ENCODE results near the gene SEPTIN5. TPM values are rescaled to one million over a fixed set of nuclear protein-coding genes. Genes with fewer than 3 reads are reported as not detected.

SEPTIN5 gene
- total and polyA plus RNA-seq, 2 donors from 2014 or later, result 10.4 to 13.0 TPM

DNA sequence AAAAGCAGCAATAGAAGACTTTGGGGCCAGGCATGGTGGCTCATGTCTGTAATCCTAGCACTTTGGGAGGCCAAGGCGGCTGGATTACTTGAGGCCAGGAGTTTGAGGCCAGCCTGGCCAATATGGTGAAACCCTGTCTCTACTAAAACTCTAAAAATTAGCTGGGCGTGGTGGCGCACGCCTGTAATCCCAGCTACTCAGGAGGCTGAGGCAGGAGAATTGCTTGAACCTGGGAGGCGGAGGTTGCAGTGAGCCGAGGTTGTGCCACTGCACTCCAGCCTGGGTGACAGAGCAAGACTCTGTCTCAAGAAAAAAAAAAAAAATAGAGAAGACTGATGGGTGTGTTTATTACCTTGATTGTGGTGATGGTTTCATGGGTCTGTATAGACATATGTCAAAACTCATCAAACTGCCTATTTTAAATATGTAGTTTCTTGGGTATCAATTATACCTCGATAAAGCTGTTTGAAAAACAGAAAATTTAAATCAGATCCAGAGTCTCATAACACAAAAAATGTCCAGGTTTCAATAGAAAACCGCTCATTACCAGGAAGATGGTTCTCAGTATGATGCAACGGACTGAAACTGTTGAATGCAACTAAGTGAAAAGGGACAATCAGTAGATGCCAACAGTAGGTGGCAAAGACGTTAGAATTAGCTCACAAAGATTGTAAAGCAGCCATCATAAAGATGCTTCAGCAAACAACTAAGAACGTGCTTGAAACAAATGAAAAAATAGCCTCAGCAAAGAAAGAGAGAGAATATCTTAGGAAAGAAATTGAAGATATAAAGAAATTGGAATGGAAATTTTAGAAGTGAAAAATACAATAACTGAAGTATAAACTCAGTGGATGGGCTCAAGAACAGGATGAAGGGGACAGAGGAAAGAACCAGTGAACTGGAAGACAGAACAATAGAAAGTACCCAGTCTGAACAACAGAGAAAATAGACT is 33.1 kb upstream of the SEPTIN5 start:
- no peaks in the 10 kb centered on the region for H3K9me3 ChIP-seq (ENCODE audit: control insufficient read depth in 2 of 3, insufficient read depth in 1 of 3, low read length in 3 of 3)
- no peak overlapping the region for H3K9ac ChIP-seq (ENCODE audit: low read length in 3 of 3)
- H3K4me1 ChIP-seq (ENCODE audit: control insufficient read depth in 2 of 3, insufficient read depth in 2 of 3, low read depth in 1 of 3, low read length in 3 of 3), result no peaks in the 10 kb centered on the region
- H3K27ac ChIP-seq (ENCODE audit: low read depth in 2 of 2, low read length in 2 of 2), result no peak overlapping the region
- DNase-seq (no peak), FAIRE-seq (no peak)
- intact Hi-C loops (cut with DNase I), result no loop called here
- TF ChIP-seq, protein P1, sequence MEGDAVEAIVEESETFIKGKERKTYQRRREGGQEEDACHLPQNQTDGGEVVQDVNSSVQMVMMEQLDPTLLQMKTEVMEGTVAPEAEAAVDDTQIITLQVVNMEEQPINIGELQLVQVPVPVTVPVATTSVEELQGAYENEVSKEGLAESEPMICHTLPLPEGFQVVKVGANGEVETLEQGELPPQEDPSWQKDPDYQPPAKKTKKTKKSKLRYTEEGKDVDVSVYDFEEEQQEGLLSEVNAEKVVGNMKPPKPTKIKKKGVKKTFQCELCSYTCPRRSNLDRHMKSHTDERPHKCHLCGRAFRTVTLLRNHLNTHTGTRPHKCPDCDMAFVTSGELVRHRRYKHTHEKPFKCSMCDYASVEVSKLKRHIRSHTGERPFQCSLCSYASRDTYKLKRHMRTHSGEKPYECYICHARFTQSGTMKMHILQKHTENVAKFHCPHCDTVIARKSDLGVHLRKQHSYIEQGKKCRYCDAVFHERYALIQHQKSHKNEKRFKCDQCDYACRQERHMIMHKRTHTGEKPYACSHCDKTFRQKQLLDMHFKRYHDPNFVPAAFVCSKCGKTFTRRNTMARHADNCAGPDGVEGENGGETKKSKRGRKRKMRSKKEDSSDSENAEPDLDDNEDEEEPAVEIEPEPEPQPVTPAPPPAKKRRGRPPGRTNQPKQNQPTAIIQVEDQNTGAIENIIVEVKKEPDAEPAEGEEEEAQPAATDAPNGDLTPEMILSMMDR (IDR thresholded peaks at IDR 0.05; ENCODE audit: borderline replicate concordance, extremely low read depth, insufficient read depth), result no peak
- no peak overlapping the region for H3K4me3 ChIP-seq (ENCODE audit: low read length in 3 of 3)
- H3K36me3 ChIP-seq (ENCODE audit: control insufficient read depth in 2 of 3, insufficient read depth in 3 of 3, low read length in 3 of 3), result no peaks in the 10 kb centered on the region
- no peaks in the 10 kb centered on the region for H3K27me3 ChIP-seq (ENCODE audit: control insufficient read depth, insufficient read depth, low read length)

DNA sequence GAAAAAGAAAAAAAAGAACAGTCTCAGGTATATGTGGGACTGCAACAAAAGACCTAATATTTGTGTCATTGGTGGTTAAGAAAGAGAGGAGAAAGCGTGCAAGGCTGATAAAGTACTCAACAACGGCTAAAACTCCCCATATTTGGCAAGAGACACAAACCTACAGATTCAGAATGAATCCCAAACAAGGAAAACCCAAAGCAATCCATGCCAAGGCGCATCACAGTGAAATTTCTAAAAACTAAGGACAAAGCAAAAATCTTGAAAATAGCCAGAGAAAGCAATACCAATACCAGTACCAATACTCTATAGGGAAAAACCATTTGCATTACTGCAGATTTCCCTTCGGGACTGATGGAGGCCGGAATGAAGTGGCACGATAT is 32.4 kb upstream of the SEPTIN5 start:
- no peak overlapping the region for H3K9ac ChIP-seq (ENCODE audit: low read length in 3 of 3)
- H3K9me3 ChIP-seq (ENCODE audit: control insufficient read depth in 2 of 3, insufficient read depth in 1 of 3, low read length in 3 of 3), result no peaks in the 10 kb centered on the region
- no peak overlapping the region for H3K4me3 ChIP-seq (ENCODE audit: low read length in 3 of 3)
- TF ChIP-seq, protein P1 (IDR thresholded peaks at IDR 0.05; ENCODE audit: borderline replicate concordance, extremely low read depth, insufficient read depth), result no peak
- FAIRE-seq, result no peak
- intact Hi-C loops (cut with DNase I), result no loop called here
- H3K36me3 ChIP-seq (ENCODE audit: control insufficient read depth in 2 of 3, insufficient read depth in 3 of 3, low read length in 3 of 3), result no peaks in the 10 kb centered on the region
- no peaks in the 10 kb centered on the region for H3K27me3 ChIP-seq (ENCODE audit: control insufficient read depth, insufficient read depth, low read length)
- H3K4me1 ChIP-seq (ENCODE audit: control insufficient read depth in 2 of 3, insufficient read depth in 2 of 3, low read depth in 1 of 3, low read length in 3 of 3), result no peaks in the 10 kb centered on the region
- no peak overlapping the region for H3K27ac ChIP-seq (ENCODE audit: low read depth in 2 of 2, low read length in 2 of 2)
- DNase-seq, result no peak

DNA sequence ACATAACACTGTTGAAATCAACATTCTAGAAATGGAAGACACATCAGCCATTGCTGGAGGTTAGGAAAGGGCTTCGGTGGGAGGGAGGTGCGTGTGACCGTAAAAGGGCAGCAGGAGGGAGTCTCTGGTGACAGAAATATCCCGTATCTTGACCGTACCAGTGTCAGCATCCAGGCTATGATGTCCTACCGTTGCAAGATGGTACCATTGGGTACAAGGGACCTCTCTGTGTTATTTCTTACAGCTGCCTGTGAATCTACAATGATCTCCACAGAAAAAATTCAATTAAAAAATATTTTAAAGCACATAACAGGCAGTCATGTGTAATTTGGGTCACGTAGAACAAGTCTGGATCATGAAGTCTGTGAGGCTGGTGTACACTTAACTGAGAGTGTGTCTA is 27.4 kb upstream of the SEPTIN5 start:
- Histone ChIP-seq H3K9me3 (ENCODE audit: control insufficient read depth in 2 of 3, insufficient read depth in 1 of 3, low read length in 3 of 3) (no peaks in the 10 kb centered on the region), H3K4me3 (ENCODE audit: low read length in 3 of 3) (no peak overlapping the region), H3K36me3 (ENCODE audit: control insufficient read depth in 2 of 3, insufficient read depth in 3 of 3, low read length in 3 of 3) (no peaks in the 10 kb centered on the region), H3K27me3 (ENCODE audit: control insufficient read depth, insufficient read depth, low read length) (no peaks in the 10 kb centered on the region), H3K27ac (ENCODE audit: low read depth in 2 of 2, low read length in 2 of 2) (no peak overlapping the region), H3K9ac (ENCODE audit: low read length in 3 of 3) (no peak overlapping the region), H3K4me1 (ENCODE audit: control insufficient read depth in 2 of 3, insufficient read depth in 2 of 3, low read depth in 1 of 3, low read length in 3 of 3) (peaks cover 0 to 3% (median 0%) of the 10 kb centered on the region in 3 donors)
- intact Hi-C loops (cut with DNase I), result no loop called here
- DNase-seq (no peak), FAIRE-seq (no peak)
- TF ChIP-seq, protein P1 (IDR thresholded peaks at IDR 0.05; ENCODE audit: borderline replicate concordance, extremely low read depth, insufficient read depth), result no peak
